ENCODE measurements around the gene C19orf44.
A peak's percentile ranks its signal among the peaks of the same experiment; 100 is the strongest.
"Not testable (repeated sequence)": the region's sequence is repeated elsewhere in the genome, so short reads cannot be mapped to it uniquely, and the experiment has no call there.

Gene C19orf44

GRCh38 chr19:16541526-16542044 is 45.4 kb downstream of the C19orf44 start:
- no peak for DNase-seq

- DNase-seq, result peak; percentile 95
Measured at GRCh38 chr19:16542045-16542909, 46.1 kb downstream of the C19orf44 start, which contains the start of gene CHERP. TSS of gene CHERP (minus strand) at chr19:16542437. CDS start at chr19:16542378, 59 bp downstream.

GRCh38 chr19:16542910-16543472 is 46.8 kb downstream of the C19orf44 start:
- no peak for DNase-seq

GRCh38 chr19:16543734-16544133 is 47.5 kb downstream of the C19orf44 start:
- not testable (repeated sequence) for DNase-seq

GRCh38 chr19:16544473-16545231 is 48.5 kb downstream of the C19orf44 start:
- DNase-seq, result no peak

GRCh38 chr19:16548956-16549355 is 52.8 kb downstream of the C19orf44 start:
- no peak for DNase-seq

- DNase-seq, result not testable (repeated sequence)
Measured at GRCh38 chr19:16551902-16552301, 55.7 kb downstream of the C19orf44 start.

GRCh38 chr19:16554776-16555175 is 58.6 kb downstream of the C19orf44 start:
- no peak for DNase-seq

- no peak for DNase-seq
Measured at GRCh38 chr19:16559780-16560276, 63.6 kb downstream of the C19orf44 start.

- DNase-seq, result no peak
Measured at GRCh38 chr19:16561382-16561781, 65.2 kb downstream of the C19orf44 start.

GRCh38 chr19:16562608-16563025 is 66.4 kb downstream of the C19orf44 start:
- DNase-seq, result no peak

GRCh38 chr19:16564842-16565241 is 68.6 kb downstream of the C19orf44 start:
- DNase-seq, result no peak

GRCh38 chr19:16566161-16566560 is 70.0 kb downstream of the C19orf44 start:
- DNase-seq, result peak; percentile 90

GRCh38 chr19:16566702-16567101 is 70.5 kb downstream of the C19orf44 start:
- DNase-seq, result no peak

GRCh38 chr19:16569609-16570320 is 73.6 kb downstream of the C19orf44 start:
- no peak for DNase-seq
